H9 (cell line): ENCODE results near the gene TSPAN9. TPM values are rescaled to one million over a fixed set of nuclear protein-coding genes. Genes with fewer than 3 reads are reported as not detected.

Source experiments
- DNase-seq: peaks from one replicate; pipeline ENCODE4 v3.0.0-alpha.2; 2017
- H2AFZ ChIP-seq: one replicate; pipeline ENCODE4 v1.6.1; 2013; ENCODE audit warnings: mild to moderate bottlenecking, low read length, control low read depth, moderate library complexity
- H2AK5ac ChIP-seq: 2 replicates; pipeline ENCODE4 v1.6.1; 2013; ENCODE audit warnings: low read length, control low read depth, mixed read lengths; ENCODE audit not compliant: insufficient read length
- H2BK120ac ChIP-seq: one replicate; pipeline ENCODE4 v1.6.1; 2013; ENCODE audit warnings: low read depth, mild to moderate bottlenecking, low read length, control low read depth, inconsistent platforms; ENCODE audit not compliant: poor library complexity, severe bottlenecking
- H2BK12ac ChIP-seq: 2 replicates; pipeline ENCODE4 v1.6.1; 2013; ENCODE audit warnings: low read length, control low read depth, mixed read lengths, low read depth; ENCODE audit not compliant: insufficient read length
- H2BK15ac ChIP-seq: 2 replicates; pipeline ENCODE4 v1.6.1; 2013; ENCODE audit warnings: low read depth, low read length, control low read depth
- H2BK20ac ChIP-seq: one replicate; pipeline ENCODE4 v1.6.1; 2013; ENCODE audit warnings: low read depth, mild to moderate bottlenecking, low read length, control low read depth, inconsistent platforms; ENCODE audit not compliant: poor library complexity, severe bottlenecking
- H2BK5ac ChIP-seq: 2 replicates; pipeline ENCODE4 v1.6.1; 2013; ENCODE audit warnings: low read length, control low read depth, mixed read lengths; ENCODE audit not compliant: insufficient read length
- H3K14ac ChIP-seq: 2 replicates; pipeline ENCODE4 v1.6.1; 2013; ENCODE audit warnings: low read length, control low read depth; ENCODE audit not compliant: insufficient read depth
- H3K18ac ChIP-seq: 2 replicates; pipeline ENCODE4 v1.6.1; 2013; ENCODE audit warnings: low read depth, mild to moderate bottlenecking, mixed read lengths, low read length, control low read depth; ENCODE audit not compliant: insufficient read length
- H3K23ac ChIP-seq: 2 replicates; pipeline ENCODE4 v1.6.1; 2013; ENCODE audit warnings: low read length, control low read depth, mixed read lengths, low read depth; ENCODE audit not compliant: insufficient read length
- H3K23me2 ChIP-seq: 2 replicates; pipeline ENCODE4 v1.6.1; 2013; ENCODE audit warnings: low read depth, mild to moderate bottlenecking, mixed read lengths, low read length, control low read depth; ENCODE audit not compliant: insufficient read length, poor library complexity, severe bottlenecking
- H3K27ac ChIP-seq: 2 replicates; pipeline ENCODE4 v1.5.1; 2013; ENCODE audit warnings: low read length, control low read depth, mixed read lengths, low read depth; ENCODE audit not compliant: insufficient read length
- H3K27me3 ChIP-seq: 2 replicates; pipeline ENCODE4 v1.6.1; 2013; ENCODE audit warnings: low read length, control low read depth, inconsistent platforms; ENCODE audit not compliant: insufficient read depth
- H3K4ac ChIP-seq: 2 replicates; pipeline ENCODE4 v1.6.1; 2013; ENCODE audit warnings: low read depth, mild to moderate bottlenecking, control low read depth, inconsistent platforms, low read length, moderate library complexity
- H3K4me1 ChIP-seq: 2 replicates; pipeline ENCODE4 v1.6.1; 2013; ENCODE audit warnings: low read length, control low read depth, inconsistent platforms; ENCODE audit not compliant: insufficient read depth
- H3K4me2 ChIP-seq: 2 replicates; pipeline ENCODE4 v1.6.1; 2013; ENCODE audit warnings: low read length, control low read depth, mixed read lengths; ENCODE audit not compliant: insufficient read length, insufficient read depth
- H3K56ac ChIP-seq: 2 replicates; pipeline ENCODE4 v1.6.1; 2013; ENCODE audit warnings: low read depth, mild to moderate bottlenecking, mixed read lengths, low read length, control low read depth; ENCODE audit not compliant: insufficient read length
- H3K79me1 ChIP-seq: 2 replicates; pipeline ENCODE4 v1.6.1; 2013; ENCODE audit warnings: low read depth, mild to moderate bottlenecking, moderate library complexity, low read length, control low read depth, inconsistent platforms; ENCODE audit not compliant: insufficient read depth, poor library complexity, severe bottlenecking
- H3K79me2 ChIP-seq: 2 replicates; pipeline ENCODE4 v1.6.1; 2013; ENCODE audit warnings: low read length, control low read depth, inconsistent platforms; ENCODE audit not compliant: insufficient read depth
- H3K9ac ChIP-seq: 2 replicates; pipeline ENCODE4 v1.6.1; 2013; ENCODE audit warnings: low read length, control low read depth, mixed read lengths; ENCODE audit not compliant: insufficient read length; ENCODE audit errors: extremely low read depth
- H3K9me3 ChIP-seq: one replicate; pipeline ENCODE4 v1.6.1; 2013; ENCODE audit warnings: low read depth, low read length, inconsistent platforms; ENCODE audit not compliant: control insufficient read depth
- H3T11ph ChIP-seq: one replicate; pipeline ENCODE4 v1.6.1; 2013; ENCODE audit warnings: mild to moderate bottlenecking, low read length, control low read depth, inconsistent platforms
- H4K20me1 ChIP-seq: one replicate; pipeline ENCODE4 v1.6.1; 2013; ENCODE audit not compliant: control insufficient read depth, insufficient read length, insufficient read depth
- H4K5ac ChIP-seq: 2 replicates; pipeline ENCODE4 v1.6.1; 2013; ENCODE audit warnings: low read depth, mild to moderate bottlenecking, mixed read lengths, low read length, control low read depth; ENCODE audit not compliant: insufficient read length
- H4K8ac ChIP-seq: replicated peaks from 2 replicates; pipeline ENCODE4 v1.6.1; 2013; ENCODE audit warnings: low read length, control low read depth, mixed read lengths, low read depth; ENCODE audit not compliant: insufficient read length
- H4K91ac ChIP-seq: 2 replicates; pipeline ENCODE4 v1.6.1; 2013; ENCODE audit warnings: low read depth, mild to moderate bottlenecking, moderate library complexity, mixed read lengths, low read length, control low read depth; ENCODE audit not compliant: insufficient read length
- H3K27ac Mint-ChIP-seq, 3 experiments: 2 replicates in 2 of 3; 3 replicates in 1 of 3; pipeline ENCODE4 v1.8.0; 2020 to 2021; ENCODE audit warnings: mixed read lengths in 3 of 3, mild to moderate bottlenecking in 1 of 3, moderate library complexity in 1 of 3
- H3K27me3 Mint-ChIP-seq: 2 replicates; pipeline ENCODE4 v1.8.0; 2021; ENCODE audit warnings: low read depth, mild to moderate bottlenecking, moderate library complexity, mixed read lengths
- H3K36me3 Mint-ChIP-seq, 3 experiments: 2 replicates in 2 of 3; 3 replicates in 1 of 3; pipeline ENCODE4 v1.8.0; 2020 to 2021; ENCODE audit warnings: low read depth in 3 of 3, mixed read lengths in 3 of 3; ENCODE audit not compliant: insufficient read depth in 1 of 3
- H3K4me1 Mint-ChIP-seq, 2 experiments: 2 replicates each; pipeline ENCODE4 v1.8.0; 2020; ENCODE audit warnings: mixed read lengths in 2 of 2
- H3K4me3 Mint-ChIP-seq, 2 experiments: 2 replicates in 1 of 2; 3 replicates in 1 of 2; pipeline ENCODE4 v1.8.0; 2020 to 2021; ENCODE audit warnings: mild to moderate bottlenecking in 2 of 2, mixed read lengths in 2 of 2, moderate library complexity in 1 of 2
- H3K9me3 Mint-ChIP-seq, 2 experiments: 2 replicates in 1 of 2; 3 replicates in 1 of 2; pipeline ENCODE4 v1.8.0; 2020; ENCODE audit warnings: mild to moderate bottlenecking in 2 of 2, mixed read lengths in 2 of 2, moderate library complexity in 1 of 2
- CTCF ChIP-seq: fragments of 200-600 bp; sonication (generic); conservative IDR thresholded peaks from 3 replicates; pipeline ENCODE4 v1.8.0; 2021; ENCODE audit warnings: antibody characterized with exemption, mild to moderate bottlenecking
- WGBS: extraction: QIAGEN DNeasy Blood & Tissue Kit; methylation state at CpG from one replicate; pipeline ENCODE4 v1.1.7; 2013; ENCODE audit warnings: missing lambda C conversion rate, low lambda C conversion rate, mixed read lengths; ENCODE audit not compliant: insufficient read length; ENCODE audit errors: extremely low coverage; 5-methylcytosine and 5-hydroxymethylcytosine counted together
- total RNA-seq: library from RNA; stranded (reverse); gene quantifications from 2 replicates; pipeline ENCODE4 v1.2.1, GENCODE V29; 2021

TSPAN9 gene
- total RNA-seq, 1 experiment from 2014 or later, result 19.0 TPM

GRCh38 chr12:3148366-3149000, 71.3 kb downstream of the TSPAN9 start:
- TF ChIP-seq CTCF, result no peak
- Histone ChIP-seq H3K56ac (no peak overlapping the region), H2BK12ac (no peak overlapping the region), H3K4me2 (no peak overlapping the region), H3K79me1 (no peaks in the 10 kb centered on the region), H4K8ac (no peak overlapping the region), H3K27me3 (no peaks in the 10 kb centered on the region), H3K4me1 (peaks cover 9% of the 10 kb centered on the region; the same call in 1 of the 2 replicates), H2AK5ac (no peak overlapping the region), H4K5ac (no peak overlapping the region), H2BK5ac (no peak overlapping the region), H3K9me3 (no peaks in the 10 kb centered on the region), H3K4ac (no peak overlapping the region), H2BK120ac (no peak overlapping the region), H3K9ac (no peak overlapping the region), H4K20me1 (peaks cover 3% of the 10 kb centered on the region), H3K27ac (no peak overlapping the region), H3K23ac (no peak overlapping the region), H4K91ac (no peak overlapping the region), H2BK20ac (no peak overlapping the region), H3T11ph (no peak overlapping the region), H2BK15ac (no peak overlapping the region), H3K23me2 (no peaks in the 10 kb centered on the region), H2AFZ (no peak overlapping the region), H3K14ac (no peak overlapping the region), H3K79me2 (no peaks in the 10 kb centered on the region), H3K18ac (no peak overlapping the region)
- WGBS, result no CpG with 5 or more reads among the region's 16 CpGs
- H3K27ac Mint-ChIP-seq, result peak overlapping the region in 1 of 3 experiments; percentile 41; a peak in 1 of 7 replicates
- H3K36me3 Mint-ChIP-seq, result peaks cover 0 to 4% (median 2%) of the 10 kb centered on the region in 3 experiments; a peak in 2 of 7 replicates
- no peak for DNase-seq
- no peak overlapping the region for H3K4me3 Mint-ChIP-seq
- H3K9me3 Mint-ChIP-seq, result peaks cover 3% of the 10 kb centered on the region in 2 experiments
- H3K27me3 Mint-ChIP-seq, result no peaks in the 10 kb centered on the region
- peaks cover 40 to 49% of the 10 kb centered on the region in 2 experiments for H3K4me1 Mint-ChIP-seq
